H9 (cell line): ENCODE results near the gene ABCC11. TPM values are rescaled to one million over a fixed set of nuclear protein-coding genes. Genes with fewer than 3 reads are reported as not detected.

Experiments used
- DNase-seq: peaks from one replicate; pipeline ENCODE4 v3.0.0-alpha.2; 2017
- H2AFZ ChIP-seq: one replicate; pipeline ENCODE4 v1.6.1; 2013; ENCODE audit warnings: mild to moderate bottlenecking, low read length, control low read depth, moderate library complexity
- H2AK5ac ChIP-seq: 2 replicates; pipeline ENCODE4 v1.6.1; 2013; ENCODE audit warnings: low read length, control low read depth, mixed read lengths; ENCODE audit not compliant: insufficient read length
- H2BK120ac ChIP-seq: one replicate; pipeline ENCODE4 v1.6.1; 2013; ENCODE audit warnings: low read depth, mild to moderate bottlenecking, low read length, control low read depth, inconsistent platforms; ENCODE audit not compliant: poor library complexity, severe bottlenecking
- H2BK12ac ChIP-seq: 2 replicates; pipeline ENCODE4 v1.6.1; 2013; ENCODE audit warnings: low read length, control low read depth, mixed read lengths, low read depth; ENCODE audit not compliant: insufficient read length
- H2BK15ac ChIP-seq: 2 replicates; pipeline ENCODE4 v1.6.1; 2013; ENCODE audit warnings: low read depth, low read length, control low read depth
- H2BK20ac ChIP-seq: one replicate; pipeline ENCODE4 v1.6.1; 2013; ENCODE audit warnings: low read depth, mild to moderate bottlenecking, low read length, control low read depth, inconsistent platforms; ENCODE audit not compliant: poor library complexity, severe bottlenecking
- H2BK5ac ChIP-seq: 2 replicates; pipeline ENCODE4 v1.6.1; 2013; ENCODE audit warnings: low read length, control low read depth, mixed read lengths; ENCODE audit not compliant: insufficient read length
- H3K14ac ChIP-seq: 2 replicates; pipeline ENCODE4 v1.6.1; 2013; ENCODE audit warnings: low read length, control low read depth; ENCODE audit not compliant: insufficient read depth
- H3K18ac ChIP-seq: 2 replicates; pipeline ENCODE4 v1.6.1; 2013; ENCODE audit warnings: low read depth, mild to moderate bottlenecking, mixed read lengths, low read length, control low read depth; ENCODE audit not compliant: insufficient read length
- H3K23ac ChIP-seq: 2 replicates; pipeline ENCODE4 v1.6.1; 2013; ENCODE audit warnings: low read length, control low read depth, mixed read lengths, low read depth; ENCODE audit not compliant: insufficient read length
- H3K23me2 ChIP-seq: 2 replicates; pipeline ENCODE4 v1.6.1; 2013; ENCODE audit warnings: low read depth, mild to moderate bottlenecking, mixed read lengths, low read length, control low read depth; ENCODE audit not compliant: insufficient read length, poor library complexity, severe bottlenecking
- H3K27ac ChIP-seq: 2 replicates; pipeline ENCODE4 v1.5.1; 2013; ENCODE audit warnings: low read length, control low read depth, mixed read lengths, low read depth; ENCODE audit not compliant: insufficient read length
- H3K27me3 ChIP-seq: 2 replicates; pipeline ENCODE4 v1.6.1; 2013; ENCODE audit warnings: low read length, control low read depth, inconsistent platforms; ENCODE audit not compliant: insufficient read depth
- H3K4ac ChIP-seq: 2 replicates; pipeline ENCODE4 v1.6.1; 2013; ENCODE audit warnings: low read depth, mild to moderate bottlenecking, control low read depth, inconsistent platforms, low read length, moderate library complexity
- H3K4me1 ChIP-seq: 2 replicates; pipeline ENCODE4 v1.6.1; 2013; ENCODE audit warnings: low read length, control low read depth, inconsistent platforms; ENCODE audit not compliant: insufficient read depth
- H3K4me2 ChIP-seq: 2 replicates; pipeline ENCODE4 v1.6.1; 2013; ENCODE audit warnings: low read length, control low read depth, mixed read lengths; ENCODE audit not compliant: insufficient read length, insufficient read depth
- H3K56ac ChIP-seq: 2 replicates; pipeline ENCODE4 v1.6.1; 2013; ENCODE audit warnings: low read depth, mild to moderate bottlenecking, mixed read lengths, low read length, control low read depth; ENCODE audit not compliant: insufficient read length
- H3K79me1 ChIP-seq: 2 replicates; pipeline ENCODE4 v1.6.1; 2013; ENCODE audit warnings: low read depth, mild to moderate bottlenecking, moderate library complexity, low read length, control low read depth, inconsistent platforms; ENCODE audit not compliant: insufficient read depth, poor library complexity, severe bottlenecking
- H3K79me2 ChIP-seq: 2 replicates; pipeline ENCODE4 v1.6.1; 2013; ENCODE audit warnings: low read length, control low read depth, inconsistent platforms; ENCODE audit not compliant: insufficient read depth
- H3K9ac ChIP-seq: 2 replicates; pipeline ENCODE4 v1.6.1; 2013; ENCODE audit warnings: low read length, control low read depth, mixed read lengths; ENCODE audit not compliant: insufficient read length; ENCODE audit errors: extremely low read depth
- H3K9me3 ChIP-seq: one replicate; pipeline ENCODE4 v1.6.1; 2013; ENCODE audit warnings: low read depth, low read length, inconsistent platforms; ENCODE audit not compliant: control insufficient read depth
- H3T11ph ChIP-seq: one replicate; pipeline ENCODE4 v1.6.1; 2013; ENCODE audit warnings: mild to moderate bottlenecking, low read length, control low read depth, inconsistent platforms
- H4K20me1 ChIP-seq: one replicate; pipeline ENCODE4 v1.6.1; 2013; ENCODE audit not compliant: control insufficient read depth, insufficient read length, insufficient read depth
- H4K5ac ChIP-seq: 2 replicates; pipeline ENCODE4 v1.6.1; 2013; ENCODE audit warnings: low read depth, mild to moderate bottlenecking, mixed read lengths, low read length, control low read depth; ENCODE audit not compliant: insufficient read length
- H4K8ac ChIP-seq: replicated peaks from 2 replicates; pipeline ENCODE4 v1.6.1; 2013; ENCODE audit warnings: low read length, control low read depth, mixed read lengths, low read depth; ENCODE audit not compliant: insufficient read length
- H4K91ac ChIP-seq: 2 replicates; pipeline ENCODE4 v1.6.1; 2013; ENCODE audit warnings: low read depth, mild to moderate bottlenecking, moderate library complexity, mixed read lengths, low read length, control low read depth; ENCODE audit not compliant: insufficient read length
- H3K27ac Mint-ChIP-seq, 3 experiments: 2 replicates in 2 of 3; 3 replicates in 1 of 3; pipeline ENCODE4 v1.8.0; 2020 to 2021; ENCODE audit warnings: mixed read lengths in 3 of 3, mild to moderate bottlenecking in 1 of 3, moderate library complexity in 1 of 3
- H3K27me3 Mint-ChIP-seq: 2 replicates; pipeline ENCODE4 v1.8.0; 2021; ENCODE audit warnings: low read depth, mild to moderate bottlenecking, moderate library complexity, mixed read lengths
- H3K36me3 Mint-ChIP-seq, 3 experiments: 2 replicates in 2 of 3; 3 replicates in 1 of 3; pipeline ENCODE4 v1.8.0; 2020 to 2021; ENCODE audit warnings: low read depth in 3 of 3, mixed read lengths in 3 of 3; ENCODE audit not compliant: insufficient read depth in 1 of 3
- H3K4me1 Mint-ChIP-seq, 2 experiments: 2 replicates each; pipeline ENCODE4 v1.8.0; 2020; ENCODE audit warnings: mixed read lengths in 2 of 2
- H3K4me3 Mint-ChIP-seq, 2 experiments: 2 replicates in 1 of 2; 3 replicates in 1 of 2; pipeline ENCODE4 v1.8.0; 2020 to 2021; ENCODE audit warnings: mild to moderate bottlenecking in 2 of 2, mixed read lengths in 2 of 2, moderate library complexity in 1 of 2
- H3K9me3 Mint-ChIP-seq, 2 experiments: 2 replicates in 1 of 2; 3 replicates in 1 of 2; pipeline ENCODE4 v1.8.0; 2020; ENCODE audit warnings: mild to moderate bottlenecking in 2 of 2, mixed read lengths in 2 of 2, moderate library complexity in 1 of 2
- WGBS: extraction: QIAGEN DNeasy Blood & Tissue Kit; methylation state at CpG from one replicate; pipeline ENCODE4 v1.1.7; 2013; ENCODE audit warnings: missing lambda C conversion rate, low lambda C conversion rate, mixed read lengths; ENCODE audit not compliant: insufficient read length; ENCODE audit errors: extremely low coverage; 5-methylcytosine and 5-hydroxymethylcytosine counted together
- total RNA-seq: library from RNA; stranded (reverse); gene quantifications from 2 replicates; pipeline ENCODE4 v1.2.1, GENCODE V29; 2021
- TF ChIP-seq, protein P1 (sequence below): fragments of 200-600 bp; sonication (generic); conservative IDR thresholded peaks from 3 replicates; pipeline ENCODE4 v1.8.0; 2021; ENCODE audit warnings: antibody characterized with exemption, mild to moderate bottlenecking

ABCC11 gene
- total RNA-seq, 1 experiment from 2014 or later = 0.33 TPM

DNA sequence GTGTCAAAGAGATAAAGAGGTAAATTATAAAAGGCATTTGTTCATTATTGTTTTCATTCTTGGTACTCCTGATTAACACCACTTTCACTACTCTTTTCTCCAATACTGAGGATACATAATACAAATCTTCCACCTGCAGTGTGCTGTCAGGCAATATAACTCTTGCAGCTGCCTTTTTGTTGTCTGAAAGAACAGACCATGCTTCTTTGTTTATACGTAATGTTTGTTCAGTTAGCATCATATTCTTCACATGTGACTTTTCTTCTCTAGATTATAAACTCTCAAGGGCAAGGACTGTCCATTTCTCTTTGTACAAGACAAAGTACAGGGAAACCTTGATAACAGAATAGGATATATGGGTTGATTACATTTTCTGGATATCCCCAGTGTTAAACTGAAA is 14.2 kb upstream of the ABCC11 start:
- H3K9ac ChIP-seq = no peak overlapping the region
- H3K27ac ChIP-seq = no peak overlapping the region
- H2AK5ac ChIP-seq = no peak overlapping the region
- H4K8ac ChIP-seq = no peak overlapping the region
- H3K18ac ChIP-seq = no peak overlapping the region
- H2BK15ac ChIP-seq = no peak overlapping the region
- no peaks in the 10 kb centered on the region for H3K79me2 ChIP-seq
- no peak overlapping the region for H3K14ac ChIP-seq
- H2BK120ac ChIP-seq = no peak overlapping the region
- no peak overlapping the region for H3K56ac ChIP-seq
- H2BK20ac ChIP-seq = no peak overlapping the region
- no peaks in the 10 kb centered on the region for H3K27me3 Mint-ChIP-seq
- H3K9me3 Mint-ChIP-seq = peaks cover 0 to 2% of the 10 kb centered on the region in 2 experiments; a peak in 1 of 5 replicates
- H2BK12ac ChIP-seq = no peak overlapping the region
- H3K79me1 ChIP-seq = no peaks in the 10 kb centered on the region
- H2BK5ac ChIP-seq = no peak overlapping the region
- DNase-seq = no peak
- WGBS = no CpG with 5 or more reads among the region's 1 CpG
- H3K4me1 ChIP-seq = no peaks in the 10 kb centered on the region
- peaks cover 35 to 65% (median 59%) of the 10 kb centered on the region in 3 experiments for H3K36me3 Mint-ChIP-seq
- H3K4me1 Mint-ChIP-seq = no peaks in the 10 kb centered on the region
- no peaks in the 10 kb centered on the region for H3K23me2 ChIP-seq
- H3K4me2 ChIP-seq = no peak overlapping the region
- TF ChIP-seq, protein P1, sequence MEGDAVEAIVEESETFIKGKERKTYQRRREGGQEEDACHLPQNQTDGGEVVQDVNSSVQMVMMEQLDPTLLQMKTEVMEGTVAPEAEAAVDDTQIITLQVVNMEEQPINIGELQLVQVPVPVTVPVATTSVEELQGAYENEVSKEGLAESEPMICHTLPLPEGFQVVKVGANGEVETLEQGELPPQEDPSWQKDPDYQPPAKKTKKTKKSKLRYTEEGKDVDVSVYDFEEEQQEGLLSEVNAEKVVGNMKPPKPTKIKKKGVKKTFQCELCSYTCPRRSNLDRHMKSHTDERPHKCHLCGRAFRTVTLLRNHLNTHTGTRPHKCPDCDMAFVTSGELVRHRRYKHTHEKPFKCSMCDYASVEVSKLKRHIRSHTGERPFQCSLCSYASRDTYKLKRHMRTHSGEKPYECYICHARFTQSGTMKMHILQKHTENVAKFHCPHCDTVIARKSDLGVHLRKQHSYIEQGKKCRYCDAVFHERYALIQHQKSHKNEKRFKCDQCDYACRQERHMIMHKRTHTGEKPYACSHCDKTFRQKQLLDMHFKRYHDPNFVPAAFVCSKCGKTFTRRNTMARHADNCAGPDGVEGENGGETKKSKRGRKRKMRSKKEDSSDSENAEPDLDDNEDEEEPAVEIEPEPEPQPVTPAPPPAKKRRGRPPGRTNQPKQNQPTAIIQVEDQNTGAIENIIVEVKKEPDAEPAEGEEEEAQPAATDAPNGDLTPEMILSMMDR = no peak
- H4K91ac ChIP-seq = no peak overlapping the region
- no peak overlapping the region for H4K5ac ChIP-seq
- H3K23ac ChIP-seq = no peak overlapping the region
- no peaks in the 10 kb centered on the region for H3K27me3 ChIP-seq
- no peak overlapping the region for H2AFZ ChIP-seq
- H3K4me3 Mint-ChIP-seq = no peak overlapping the region
- H3K27ac Mint-ChIP-seq = no peak overlapping the region
- no peaks in the 10 kb centered on the region for H3K9me3 ChIP-seq
- H3K4ac ChIP-seq = no peak overlapping the region
- no peaks in the 10 kb centered on the region for H4K20me1 ChIP-seq
- H3T11ph ChIP-seq = no peak overlapping the region
